ENCODE data around the gene PTH.

PTH gene

GRCh38 chr11:13450832-13451397 is 44.9 kb downstream of the PTH start:
- TF ChIP-seq, protein P1, sequence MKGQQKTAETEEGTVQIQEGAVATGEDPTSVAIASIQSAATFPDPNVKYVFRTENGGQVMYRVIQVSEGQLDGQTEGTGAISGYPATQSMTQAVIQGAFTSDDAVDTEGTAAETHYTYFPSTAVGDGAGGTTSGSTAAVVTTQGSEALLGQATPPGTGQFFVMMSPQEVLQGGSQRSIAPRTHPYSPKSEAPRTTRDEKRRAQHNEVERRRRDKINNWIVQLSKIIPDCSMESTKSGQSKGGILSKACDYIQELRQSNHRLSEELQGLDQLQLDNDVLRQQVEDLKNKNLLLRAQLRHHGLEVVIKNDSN (IDR thresholded peaks at IDR 0.05), result no peak
- no peak for TF ChIP-seq TCF12 (IDR thresholded peaks at IDR 0.05; ENCODE audit: low read depth)
- no peak for TF ChIP-seq CEBPB (IDR thresholded peaks at IDR 0.05)
- no peak for TF ChIP-seq FOXM1 (IDR thresholded peaks at IDR 0.05; ENCODE audit: borderline replicate concordance, low read depth)
- TF ChIP-seq, protein P2, sequence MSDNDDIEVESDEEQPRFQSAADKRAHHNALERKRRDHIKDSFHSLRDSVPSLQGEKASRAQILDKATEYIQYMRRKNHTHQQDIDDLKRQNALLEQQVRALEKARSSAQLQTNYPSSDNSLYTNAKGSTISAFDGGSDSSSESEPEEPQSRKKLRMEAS (IDR thresholded peaks at IDR 0.05), result no peak
- no peak for TF ChIP-seq ZBTB7A (IDR thresholded peaks at IDR 0.05; ENCODE audit: low read depth)
- no peak for TF ChIP-seq EGR1 (IDR thresholded peaks at IDR 0.05)
- no peak for TF ChIP-seq TEAD4 (IDR thresholded peaks at IDR 0.05)
- no peak for TF ChIP-seq YY1 (IDR thresholded peaks at IDR 0.05; ENCODE audit: low read depth)
- TF ChIP-seq NFIC (IDR thresholded peaks at IDR 0.05), result no peak
- no peak for TF ChIP-seq EP300 (IDR thresholded peaks at IDR 0.05; ENCODE audit: borderline replicate concordance)
- no peak for TF ChIP-seq CREB1 (IDR thresholded peaks at IDR 0.05; ENCODE audit: low read depth)

GRCh38 chr11:13449522-13449921 is 46.3 kb downstream of the PTH start:
- TF ChIP-seq CREB1 (IDR thresholded peaks at IDR 0.05; ENCODE audit: low read depth) (no peak), FOXM1 (IDR thresholded peaks at IDR 0.05; ENCODE audit: borderline replicate concordance, low read depth) (no peak), EP300 (IDR thresholded peaks at IDR 0.05; ENCODE audit: borderline replicate concordance) (no peak), EGR1 (IDR thresholded peaks at IDR 0.05) (no peak), RAD21 (IDR thresholded peaks at IDR 0.05; ENCODE audit: low read depth) (no peak), NFIC (IDR thresholded peaks at IDR 0.05) (no peak), REST (IDR thresholded peaks at IDR 0.05; ENCODE audit: low read depth) (no peak), TAF1 (IDR thresholded peaks at IDR 0.05; ENCODE audit: low read depth) (no peak), CEBPB (IDR thresholded peaks at IDR 0.05) (no peak), TCF12 (IDR thresholded peaks at IDR 0.05; ENCODE audit: low read depth) (no peak), YY1 (IDR thresholded peaks at IDR 0.05; ENCODE audit: low read depth) (no peak), ZBTB7A (IDR thresholded peaks at IDR 0.05; ENCODE audit: low read depth) (no peak), TEAD4 (IDR thresholded peaks at IDR 0.05) (no peak)
- TF ChIP-seq, protein P2 (IDR thresholded peaks at IDR 0.05), result no peak
- TF ChIP-seq, protein P1 (IDR thresholded peaks at IDR 0.05), result no peak

GRCh38 chr11:13448876-13449275 is 46.9 kb downstream of the PTH start:
- TF ChIP-seq RAD21 (IDR thresholded peaks at IDR 0.05; ENCODE audit: low read depth) (no peak), EGR1 (IDR thresholded peaks at IDR 0.05) (no peak), TCF12 (IDR thresholded peaks at IDR 0.05; ENCODE audit: low read depth) (no peak), TAF1 (IDR thresholded peaks at IDR 0.05; ENCODE audit: low read depth) (no peak), REST (IDR thresholded peaks at IDR 0.05; ENCODE audit: low read depth) (no peak), CREB1 (IDR thresholded peaks at IDR 0.05; ENCODE audit: low read depth) (no peak), TEAD4 (IDR thresholded peaks at IDR 0.05) (no peak), ZBTB7A (IDR thresholded peaks at IDR 0.05; ENCODE audit: low read depth) (no peak), YY1 (IDR thresholded peaks at IDR 0.05; ENCODE audit: low read depth) (no peak), EP300 (IDR thresholded peaks at IDR 0.05; ENCODE audit: borderline replicate concordance) (no peak), CEBPB (IDR thresholded peaks at IDR 0.05) (no peak)
- TF ChIP-seq, protein P2 (IDR thresholded peaks at IDR 0.05), result no peak
- TF ChIP-seq, protein P1 (IDR thresholded peaks at IDR 0.05), result no peak

DNA sequence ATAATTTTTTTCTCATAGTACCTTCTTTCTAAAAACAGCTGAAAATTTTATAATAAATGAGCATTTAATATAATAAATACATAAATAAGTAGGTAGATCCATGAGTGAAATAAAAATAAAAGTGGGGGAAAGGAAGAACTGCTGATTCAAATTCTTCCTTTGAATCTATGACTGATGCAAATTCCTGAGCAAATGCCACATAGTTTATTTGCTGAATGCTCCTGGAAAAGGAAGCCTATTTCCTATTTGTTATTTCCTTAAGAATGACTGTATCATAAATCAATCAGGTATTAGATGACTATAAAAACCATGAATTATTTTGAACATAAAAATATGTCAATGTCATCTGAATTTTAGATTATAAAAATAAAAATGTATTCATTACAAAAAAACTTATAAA is 49.4 kb downstream of the PTH start:
- TF ChIP-seq TCF12 (IDR thresholded peaks at IDR 0.05; ENCODE audit: low read depth), result no peak
- TF ChIP-seq CREB1 (IDR thresholded peaks at IDR 0.05; ENCODE audit: low read depth), result no peak
- TF ChIP-seq RAD21 (IDR thresholded peaks at IDR 0.05; ENCODE audit: low read depth), result no peak
- TF ChIP-seq, protein P2 (IDR thresholded peaks at IDR 0.05), result no peak
- no peak for TF ChIP-seq YY1 (IDR thresholded peaks at IDR 0.05; ENCODE audit: low read depth)
- TF ChIP-seq TEAD4 (IDR thresholded peaks at IDR 0.05), result no peak
- no peak for TF ChIP-seq EP300 (IDR thresholded peaks at IDR 0.05; ENCODE audit: borderline replicate concordance)
- no peak for TF ChIP-seq CEBPB (IDR thresholded peaks at IDR 0.05)
- TF ChIP-seq TAF1 (IDR thresholded peaks at IDR 0.05; ENCODE audit: low read depth), result no peak
- no peak for TF ChIP-seq FOXM1 (IDR thresholded peaks at IDR 0.05; ENCODE audit: borderline replicate concordance, low read depth)
- TF ChIP-seq EGR1 (IDR thresholded peaks at IDR 0.05), result no peak
- TF ChIP-seq REST (IDR thresholded peaks at IDR 0.05; ENCODE audit: low read depth), result no peak
